ENCODE results near the gene ANKS1B.

DNA sequence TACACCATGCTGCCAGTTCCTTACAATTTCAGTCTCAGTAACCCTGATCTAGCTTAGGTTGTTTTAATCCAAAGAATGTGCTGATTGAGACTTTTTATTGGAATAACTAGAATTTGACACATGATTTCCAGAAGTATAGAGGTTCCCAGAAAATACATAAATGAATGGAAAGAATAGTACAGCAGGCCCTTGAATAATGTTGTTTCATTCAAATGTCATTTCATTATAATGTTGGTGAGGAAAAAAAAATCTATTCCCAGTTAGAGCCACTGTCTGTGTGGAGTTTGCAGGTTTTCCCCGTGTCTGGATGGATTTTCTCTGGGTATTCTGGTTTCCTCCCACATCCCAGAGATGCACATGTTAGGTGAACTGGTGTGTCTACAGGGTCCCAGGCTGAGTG, 610.7 kb downstream of the ANKS1B start:
- TF ChIP-seq POLR2AphosphoS5 (IDR thresholded peaks at IDR 0.05; ENCODE audit: low read depth, low read length) (no peak), TCF7L2 (IDR thresholded peaks at IDR 0.05; ENCODE audit: low read depth, low read length) (no peak), SIN3A (IDR thresholded peaks at IDR 0.05; ENCODE audit: borderline replicate concordance, insufficient read depth, low read depth, low read length) (no peak)
- TF ChIP-seq, protein P1, sequence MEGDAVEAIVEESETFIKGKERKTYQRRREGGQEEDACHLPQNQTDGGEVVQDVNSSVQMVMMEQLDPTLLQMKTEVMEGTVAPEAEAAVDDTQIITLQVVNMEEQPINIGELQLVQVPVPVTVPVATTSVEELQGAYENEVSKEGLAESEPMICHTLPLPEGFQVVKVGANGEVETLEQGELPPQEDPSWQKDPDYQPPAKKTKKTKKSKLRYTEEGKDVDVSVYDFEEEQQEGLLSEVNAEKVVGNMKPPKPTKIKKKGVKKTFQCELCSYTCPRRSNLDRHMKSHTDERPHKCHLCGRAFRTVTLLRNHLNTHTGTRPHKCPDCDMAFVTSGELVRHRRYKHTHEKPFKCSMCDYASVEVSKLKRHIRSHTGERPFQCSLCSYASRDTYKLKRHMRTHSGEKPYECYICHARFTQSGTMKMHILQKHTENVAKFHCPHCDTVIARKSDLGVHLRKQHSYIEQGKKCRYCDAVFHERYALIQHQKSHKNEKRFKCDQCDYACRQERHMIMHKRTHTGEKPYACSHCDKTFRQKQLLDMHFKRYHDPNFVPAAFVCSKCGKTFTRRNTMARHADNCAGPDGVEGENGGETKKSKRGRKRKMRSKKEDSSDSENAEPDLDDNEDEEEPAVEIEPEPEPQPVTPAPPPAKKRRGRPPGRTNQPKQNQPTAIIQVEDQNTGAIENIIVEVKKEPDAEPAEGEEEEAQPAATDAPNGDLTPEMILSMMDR (IDR thresholded peaks at IDR 0.05): no peak
- TF ChIP-seq, protein P2, sequence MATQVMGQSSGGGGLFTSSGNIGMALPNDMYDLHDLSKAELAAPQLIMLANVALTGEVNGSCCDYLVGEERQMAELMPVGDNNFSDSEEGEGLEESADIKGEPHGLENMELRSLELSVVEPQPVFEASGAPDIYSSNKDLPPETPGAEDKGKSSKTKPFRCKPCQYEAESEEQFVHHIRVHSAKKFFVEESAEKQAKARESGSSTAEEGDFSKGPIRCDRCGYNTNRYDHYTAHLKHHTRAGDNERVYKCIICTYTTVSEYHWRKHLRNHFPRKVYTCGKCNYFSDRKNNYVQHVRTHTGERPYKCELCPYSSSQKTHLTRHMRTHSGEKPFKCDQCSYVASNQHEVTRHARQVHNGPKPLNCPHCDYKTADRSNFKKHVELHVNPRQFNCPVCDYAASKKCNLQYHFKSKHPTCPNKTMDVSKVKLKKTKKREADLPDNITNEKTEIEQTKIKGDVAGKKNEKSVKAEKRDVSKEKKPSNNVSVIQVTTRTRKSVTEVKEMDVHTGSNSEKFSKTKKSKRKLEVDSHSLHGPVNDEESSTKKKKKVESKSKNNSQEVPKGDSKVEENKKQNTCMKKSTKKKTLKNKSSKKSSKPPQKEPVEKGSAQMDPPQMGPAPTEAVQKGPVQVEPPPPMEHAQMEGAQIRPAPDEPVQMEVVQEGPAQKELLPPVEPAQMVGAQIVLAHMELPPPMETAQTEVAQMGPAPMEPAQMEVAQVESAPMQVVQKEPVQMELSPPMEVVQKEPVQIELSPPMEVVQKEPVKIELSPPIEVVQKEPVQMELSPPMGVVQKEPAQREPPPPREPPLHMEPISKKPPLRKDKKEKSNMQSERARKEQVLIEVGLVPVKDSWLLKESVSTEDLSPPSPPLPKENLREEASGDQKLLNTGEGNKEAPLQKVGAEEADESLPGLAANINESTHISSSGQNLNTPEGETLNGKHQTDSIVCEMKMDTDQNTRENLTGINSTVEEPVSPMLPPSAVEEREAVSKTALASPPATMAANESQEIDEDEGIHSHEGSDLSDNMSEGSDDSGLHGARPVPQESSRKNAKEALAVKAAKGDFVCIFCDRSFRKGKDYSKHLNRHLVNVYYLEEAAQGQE (IDR thresholded peaks at IDR 0.05; ENCODE audit: insufficient read depth in 1 of 2, low read depth in 2 of 2, low read length in 1 of 2): no peak
